ENCODE results near the gene KREMEN2. TPM values are rescaled to one million over a fixed set of nuclear protein-coding genes. Genes with fewer than 3 reads are reported as not detected.

Gene KREMEN2
- total and polyA plus RNA-seq, 9 of the 15 experiments (the other 6 are each of a cell fraction or from before 2014, with no cell fraction given): 0.04 to 7.7 (median 1.5) TPM; not detected in 1

- 0 out of 4 replicates have a peak, but pooled peaks of 1 of the 2 experiments have one; percentile 52 for TF ChIP-seq MLX (CRISPR knock-in tag; conservative IDR thresholded peaks at IDR 0.05)
- TF ChIP-seq NEUROD1 (IDR thresholded peaks at IDR 0.05; ENCODE audit: borderline replicate concordance, low read depth, low read length, partially characterized antibody): peak; percentile 10
- no peak for TF ChIP-seq MEF2A (IDR thresholded peaks at IDR 0.05; ENCODE audit: control insufficient read depth, low read depth, low read length)
- peak in 1 of 2 experiments; percentile 50; a peak in 1 of 4 replicates for TF ChIP-seq MAZ (CRISPR knock-in tag; conservative IDR thresholded peaks at IDR 0.05 in 1 of 2, IDR thresholded peaks at IDR 0.05 in 1 of 2)
- TF ChIP-seq MLLT1 (IDR thresholded peaks at IDR 0.05): peak in 1 of 2 experiments; percentile 62; a peak in 1 of 4 replicates
- TF ChIP-seq MECOM (CRISPR knock-in tag; IDR thresholded peaks at IDR 0.05): no peak
- TF ChIP-seq ZFP30 (CRISPR knock-in tag; IDR thresholded peaks at IDR 0.05; ENCODE audit: borderline replicate concordance): no peak
- TF ChIP-seq NR2C1 (IDR thresholded peaks at IDR 0.05): peak; percentile 86
- peak; percentile 89 for TF ChIP-seq NR2C1 (tag; IDR thresholded peaks at IDR 0.05)
- peak; percentile 2; the same call in 1 of the 2 replicates for TF ChIP-seq PML (IDR thresholded peaks at IDR 0.05; ENCODE audit: low read length)
- no peak for TF ChIP-seq JUN (IDR thresholded peaks at IDR 0.05; ENCODE audit: borderline replicate concordance, low read depth, low read length)
- TF ChIP-seq JUN (CRISPR knock-in tag; IDR thresholded peaks at IDR 0.05; ENCODE audit: borderline replicate concordance): peak; percentile 50; the same call in 1 of the 2 replicates
- TF ChIP-seq ETV5 (CRISPR knock-in tag; IDR thresholded peaks at IDR 0.05; ENCODE audit: low read depth): peak; percentile 91
- peak; percentile 55 for TF ChIP-seq ZFP36 (IDR thresholded peaks at IDR 0.05; ENCODE audit: low read depth, low read length, partially characterized antibody)
- TF ChIP-seq RAD51 (IDR thresholded peaks at IDR 0.05; ENCODE audit: borderline replicate concordance, low read depth): 0 out of 2 replicates have a peak, but pooled peaks have one; percentile 6
- TF ChIP-seq ZNF121 (CRISPR knock-in tag; conservative IDR thresholded peaks at IDR 0.05): peak; percentile 44
Measured at GRCh38 chr16:2981177-2981898, 17.3 kb downstream of the KREMEN2 start (continued).

Measured in K562 (cell line).